Islet precursor cell (in vitro differentiated cells): ENCODE measurements around the gene CABYR.

Experiments used
- DNase-seq: peaks from one replicate; pipeline ENCODE4 v3.0.0-alpha.2; 2018

Gene CABYR

GRCh38 chr18:24138789-24139616 is at the start of gene CABYR:
Gene CABYR, plus strand, starts transcription at chr18:24139062. Its CDS starts 4,053 bp downstream, at chr18:24143115.
- DNase-seq = peak; percentile 90

DNA sequence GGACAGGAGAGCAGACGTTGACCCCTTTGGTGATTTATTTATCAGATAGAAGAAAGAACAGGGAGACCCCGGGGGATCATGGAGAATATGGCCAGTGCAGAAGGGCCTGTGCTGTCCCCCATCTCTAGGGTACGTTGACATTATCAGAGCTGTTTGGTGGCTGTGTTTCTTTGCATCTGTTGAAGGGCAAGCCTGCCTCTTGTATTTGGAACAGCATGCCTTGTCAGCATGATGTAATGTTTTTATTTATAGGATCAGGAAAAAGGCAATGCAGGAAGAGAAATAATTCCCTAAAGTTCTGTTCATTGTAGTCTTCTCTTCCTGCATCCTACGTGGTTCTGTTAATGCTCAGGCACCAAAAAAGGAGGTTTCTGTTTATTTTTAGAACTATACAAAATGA is 49.8 kb upstream of the CABYR start:
- DNase-seq = no peak

- DNase-seq = no peak
Observed at GRCh38 chr18:24089515-24090337, 49.1 kb upstream of the CABYR start.

- no peak for DNase-seq
Observed at GRCh38 chr18:24090876-24091275, 48.0 kb upstream of the CABYR start.

GRCh38 chr18:24094561-24094960 is 44.3 kb upstream of the CABYR start:
- no peak for DNase-seq

GRCh38 chr18:24095976-24096375 is 42.9 kb upstream of the CABYR start:
- no peak for DNase-seq

- no peak for DNase-seq
Observed at GRCh38 chr18:24103320-24104021, 35.4 kb upstream of the CABYR start.

DNA sequence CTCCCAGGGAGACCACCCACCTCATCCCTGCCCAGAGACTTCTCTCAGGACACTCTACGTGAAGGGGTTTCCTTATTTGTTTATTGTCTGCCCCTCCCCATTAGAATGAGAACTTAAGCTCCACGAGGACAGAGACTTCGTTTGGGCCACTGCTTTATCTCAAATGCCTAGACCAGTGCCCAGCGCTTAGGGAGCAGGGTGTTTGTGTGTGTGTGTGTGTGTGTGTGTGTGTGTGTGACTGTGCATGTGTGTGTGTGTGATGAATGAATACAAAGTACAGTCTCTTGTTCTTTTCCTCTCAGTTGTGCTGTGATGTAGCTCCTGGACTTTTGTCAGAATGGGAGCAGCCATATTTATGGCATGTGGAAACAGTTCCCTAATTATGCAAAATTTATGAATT is 34.4 kb upstream of the CABYR start:
- DNase-seq = no peak

DNA sequence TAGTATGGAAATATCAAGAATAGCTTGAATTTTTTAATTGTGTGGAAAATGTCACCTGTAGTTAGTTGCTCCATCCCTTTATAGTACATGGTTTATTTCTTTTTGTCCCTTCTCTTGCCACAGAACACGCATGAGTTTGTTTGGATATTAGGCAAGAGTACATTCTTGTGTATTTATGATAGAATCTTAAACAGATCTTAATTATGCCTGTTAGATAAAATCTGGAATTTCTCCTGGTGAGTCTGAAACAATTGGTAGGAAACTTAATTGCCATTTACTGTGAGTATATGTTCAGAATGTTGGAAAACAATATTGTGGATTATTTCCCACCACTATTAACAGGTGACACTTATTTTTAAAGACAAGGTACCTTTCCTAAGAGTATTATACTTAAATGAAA is 30.2 kb upstream of the CABYR start:
- DNase-seq = no peak

- DNase-seq = no peak
Observed at GRCh38 chr18:24111936-24112335, 26.9 kb upstream of the CABYR start.

- DNase-seq = no peak
Observed at GRCh38 chr18:24112464-24112863, 26.4 kb upstream of the CABYR start.

DNA sequence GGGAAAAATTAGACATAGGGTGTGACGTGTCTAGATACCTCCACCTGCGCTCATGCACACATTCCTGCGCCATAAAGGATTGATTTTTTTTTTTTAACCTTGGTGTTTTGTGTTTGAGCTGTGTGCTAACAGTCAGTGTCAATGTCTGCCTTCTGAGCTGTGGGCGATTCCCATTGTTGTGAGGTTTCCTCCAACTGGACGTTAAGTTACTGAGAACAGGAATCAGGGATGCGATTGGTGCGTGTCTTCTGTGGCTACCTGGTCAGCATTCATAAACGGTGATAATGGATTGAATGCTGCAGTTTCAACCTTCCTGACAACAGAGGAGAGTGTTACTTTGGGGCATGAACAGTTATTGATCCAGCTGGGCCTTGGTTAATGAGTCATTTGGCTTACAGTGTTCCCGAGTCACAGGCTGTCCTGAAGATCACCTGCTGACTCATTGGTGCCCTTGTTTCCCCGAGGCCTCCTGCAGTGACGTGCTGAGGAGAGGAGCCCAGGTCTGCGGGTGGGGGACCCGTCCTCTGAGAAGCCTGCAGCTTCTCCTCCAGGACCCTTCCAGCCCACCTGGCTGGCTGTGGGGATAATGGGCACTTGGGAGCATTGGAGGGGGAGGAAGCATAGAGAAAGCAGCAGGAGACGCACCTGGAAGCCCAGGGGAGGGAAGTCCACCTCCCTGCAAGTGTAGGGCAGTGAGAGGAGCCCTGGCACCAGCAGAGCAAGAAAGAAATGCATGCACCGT is 25.8 kb upstream of the CABYR start:
- DNase-seq = peak; percentile 71

- no peak for DNase-seq
Observed at GRCh38 chr18:24114924-24115549, 23.8 kb upstream of the CABYR start.

GRCh38 chr18:24115628-24116027 is 23.2 kb upstream of the CABYR start:
- DNase-seq = no peak

GRCh38 chr18:24118750-24119577 is 19.9 kb upstream of the CABYR start:
- peak; percentile 72 for DNase-seq

GRCh38 chr18:24120676-24121075 is 18.2 kb upstream of the CABYR start:
- no peak for DNase-seq

DNA sequence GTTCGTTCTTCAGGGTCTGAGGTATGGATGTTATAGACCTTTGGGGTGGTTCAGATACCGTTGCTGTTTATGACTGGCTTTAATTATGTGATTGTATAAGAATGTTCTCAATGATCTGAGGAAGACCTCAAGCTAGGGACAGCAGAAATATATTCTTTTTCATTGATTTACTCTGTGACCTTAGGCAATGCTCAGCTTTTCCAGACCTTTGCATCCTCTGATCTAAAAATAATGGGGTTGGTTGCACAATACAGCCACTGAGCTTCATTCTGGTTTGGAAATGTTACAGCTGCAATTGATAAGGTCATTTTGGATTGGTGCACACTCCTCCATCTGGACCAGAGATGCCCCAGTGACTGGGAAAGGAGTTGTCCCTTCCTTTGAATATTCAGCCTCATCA is 17.2 kb upstream of the CABYR start:
- no peak for DNase-seq

GRCh38 chr18:24126155-24126961 is 12.5 kb upstream of the CABYR start:
- no peak for DNase-seq

GRCh38 chr18:24127735-24128134 is 11.1 kb upstream of the CABYR start:
- DNase-seq = no peak

DNA sequence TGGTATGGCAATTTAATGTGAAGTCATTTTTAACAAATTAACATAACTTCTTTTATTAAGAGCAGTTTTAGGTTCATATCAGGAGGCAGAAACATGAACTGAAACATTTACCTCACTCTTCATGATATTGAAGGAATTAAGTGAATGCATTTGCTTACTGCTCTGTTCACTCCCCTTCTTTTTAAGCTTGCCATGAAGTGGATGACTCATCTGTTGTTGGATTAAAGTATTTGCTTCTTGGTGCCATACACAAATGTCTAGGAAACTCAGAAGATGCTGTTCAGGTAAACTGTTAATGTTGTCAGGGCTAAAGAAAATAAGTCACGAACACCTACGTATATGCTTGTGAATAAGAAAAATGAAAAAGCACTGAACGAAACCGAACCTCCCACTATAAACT is 10.2 kb upstream of the CABYR start:
- DNase-seq = no peak
